DMS 273 treated with DMSO at 0.1 percent for 48 hours (cell line): ENCODE data around the gene CLIP2.
"Not testable (repeated sequence)": the region's sequence is repeated elsewhere in the genome, so short reads cannot be mapped to it uniquely, and the experiment has no call there.

Experiments
- DNase-seq: peaks from one replicate; lab custom pipeline; 2025; lab: John Stamatoyannopoulos, UW

CLIP2 gene

DNA sequence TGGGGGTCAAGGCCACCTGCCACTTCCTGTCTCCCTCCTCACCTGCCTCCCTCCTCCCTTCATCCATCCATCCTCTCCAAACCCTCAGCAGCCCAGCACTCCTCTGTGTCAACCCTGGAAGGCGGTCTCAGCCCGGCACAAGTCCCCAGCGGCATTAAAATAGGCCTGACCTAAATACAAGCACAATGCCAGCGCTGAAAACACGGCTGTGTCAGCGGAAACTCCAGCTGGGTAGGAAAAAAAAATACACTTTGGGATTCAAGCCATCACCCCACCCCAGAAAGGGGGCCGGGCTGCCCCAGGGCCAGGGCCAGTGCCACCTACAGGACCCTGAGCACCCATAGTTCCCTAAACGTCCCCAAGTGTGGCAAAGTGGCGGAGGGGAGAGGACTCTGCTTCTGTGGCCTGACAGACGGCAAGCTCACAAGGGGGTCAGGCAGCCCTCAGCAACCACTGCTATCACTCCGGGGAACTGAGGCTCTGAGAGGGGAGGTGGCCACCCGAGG lies 141.8 kb downstream of the CLIP2 start:
- DNase-seq: no peak

DNA sequence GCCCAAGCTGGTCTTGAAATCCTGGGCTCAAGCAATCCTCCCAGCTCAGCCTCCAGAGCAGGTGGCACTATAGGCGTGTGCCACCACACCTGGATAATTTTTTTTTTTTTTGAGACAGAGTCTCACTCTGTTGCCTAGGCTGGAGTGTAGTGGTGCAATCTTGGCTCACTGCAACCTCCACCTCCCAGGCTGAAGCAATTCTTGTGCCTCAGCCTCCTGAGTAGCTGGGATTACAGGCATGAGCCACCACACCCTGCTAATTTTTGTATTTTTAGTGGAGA lies 148.0 kb downstream of the CLIP2 start:
- not testable (repeated sequence) for DNase-seq

DNA sequence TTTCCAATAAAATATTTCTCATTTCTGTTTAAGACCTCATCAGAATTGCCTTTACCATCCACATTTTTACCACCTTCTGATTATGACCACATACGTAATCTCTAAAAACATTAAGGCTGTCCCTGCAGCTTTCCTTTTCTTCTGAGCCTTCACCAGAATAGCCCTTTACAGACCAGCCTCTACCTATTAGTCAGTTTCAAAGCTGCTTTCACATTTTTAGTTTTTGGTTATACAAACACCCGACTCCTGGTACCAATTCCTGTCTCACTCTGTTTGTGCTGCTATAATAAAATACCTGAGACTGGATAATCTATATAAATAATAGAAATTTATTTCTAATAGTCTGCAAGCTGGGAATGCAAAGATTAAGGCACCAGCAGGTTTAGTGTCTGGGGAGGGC lies 149.1 kb downstream of the CLIP2 start:
- no peak for DNase-seq

DNA sequence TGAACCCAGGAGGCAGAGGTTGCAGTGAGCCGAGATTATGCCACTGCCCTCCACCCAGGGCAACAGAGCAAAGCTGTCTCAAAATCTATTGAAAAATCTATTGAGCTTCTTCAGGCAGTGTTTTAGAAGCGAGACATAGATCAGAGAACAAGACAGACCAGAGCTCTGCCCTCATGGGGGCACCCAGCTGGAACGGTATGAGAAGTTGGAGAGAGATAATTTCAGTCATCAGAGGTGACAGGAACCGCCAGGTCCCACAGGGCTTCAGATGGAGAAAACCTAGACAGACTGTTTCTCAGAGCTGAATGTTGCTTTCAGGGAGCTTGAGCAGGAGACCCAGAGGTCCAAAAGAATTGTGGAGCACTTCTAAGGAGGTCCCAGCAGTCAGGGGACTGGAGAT lies 150.3 kb downstream of the CLIP2 start:
- DNase-seq: no peak

DNA sequence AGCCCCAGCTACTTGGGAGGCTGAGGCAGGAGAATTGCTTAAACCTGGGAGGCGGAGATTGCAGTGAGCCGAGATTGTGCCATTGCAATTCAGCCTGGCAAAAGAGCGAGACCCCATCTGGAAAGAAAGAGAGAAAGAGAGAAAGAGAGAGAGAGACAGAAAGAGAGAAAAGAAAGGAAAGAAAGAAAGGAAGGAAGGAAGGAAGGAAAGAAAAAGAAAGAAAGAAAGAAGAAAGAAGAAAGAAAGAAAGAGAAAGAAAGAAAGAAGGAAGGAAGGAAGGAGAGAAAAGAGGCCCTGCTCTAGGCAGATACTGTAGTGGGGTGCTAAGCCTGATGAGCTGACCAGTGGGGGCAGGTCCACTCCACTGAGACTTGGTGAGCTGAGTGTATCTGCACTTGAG lies 150.9 kb downstream of the CLIP2 start:
- DNase-seq: not testable (repeated sequence)

DNA sequence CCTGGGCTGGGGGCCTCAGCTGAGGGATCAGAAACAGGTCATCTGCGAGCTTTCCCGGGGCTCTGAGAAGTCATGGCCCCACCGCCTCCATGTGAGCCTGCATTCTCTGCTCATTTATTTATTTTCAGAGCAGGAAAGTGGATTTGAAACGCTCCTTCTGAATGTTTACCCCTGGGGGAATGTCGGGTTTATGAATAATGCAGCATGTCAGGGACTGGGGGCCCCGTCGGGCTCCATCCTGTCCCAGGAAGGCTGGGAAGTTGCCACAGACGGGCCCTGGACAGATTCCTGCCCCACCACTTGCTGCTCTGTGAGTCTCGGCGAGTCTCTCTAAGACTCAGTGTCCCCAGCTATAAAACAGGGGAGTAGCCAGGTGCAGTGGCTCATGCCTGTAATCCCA lies 152.6 kb downstream of the CLIP2 start:
- DNase-seq: no peak

DNA sequence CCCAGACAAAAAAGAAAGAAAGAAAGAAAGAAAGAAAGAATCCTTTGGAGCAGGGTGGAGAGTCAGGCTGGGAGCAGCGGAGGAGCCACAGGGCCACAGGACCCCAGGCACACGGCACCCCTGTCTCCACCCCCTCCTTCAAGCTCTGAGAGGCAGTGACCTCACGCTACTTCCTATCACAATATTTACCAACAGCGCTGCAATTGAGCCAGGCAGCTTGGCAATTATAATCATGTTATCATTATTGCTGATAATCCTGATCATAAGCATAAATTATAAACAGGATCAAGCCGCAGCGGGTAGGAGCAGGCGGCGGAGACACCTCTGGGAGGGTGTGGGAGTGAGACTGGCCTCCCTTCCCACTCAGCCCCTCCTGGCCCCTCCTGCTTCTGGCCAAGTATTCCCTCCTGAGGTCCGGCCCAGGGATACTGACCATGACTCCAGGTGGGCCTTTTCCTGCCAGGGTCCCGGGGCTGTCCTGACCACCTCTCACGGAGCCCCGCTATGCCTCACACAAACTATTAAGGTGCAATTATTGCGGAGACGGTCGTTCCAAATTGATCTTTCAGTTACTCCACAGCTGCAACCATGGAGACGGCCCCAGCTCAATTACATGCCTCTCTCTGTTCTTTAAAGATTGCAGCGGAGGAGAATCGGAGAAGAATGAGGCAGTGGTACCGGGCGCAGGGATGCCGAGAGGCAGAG lies 154.5 kb downstream of the CLIP2 start:
- DNase-seq: no peak

DNA sequence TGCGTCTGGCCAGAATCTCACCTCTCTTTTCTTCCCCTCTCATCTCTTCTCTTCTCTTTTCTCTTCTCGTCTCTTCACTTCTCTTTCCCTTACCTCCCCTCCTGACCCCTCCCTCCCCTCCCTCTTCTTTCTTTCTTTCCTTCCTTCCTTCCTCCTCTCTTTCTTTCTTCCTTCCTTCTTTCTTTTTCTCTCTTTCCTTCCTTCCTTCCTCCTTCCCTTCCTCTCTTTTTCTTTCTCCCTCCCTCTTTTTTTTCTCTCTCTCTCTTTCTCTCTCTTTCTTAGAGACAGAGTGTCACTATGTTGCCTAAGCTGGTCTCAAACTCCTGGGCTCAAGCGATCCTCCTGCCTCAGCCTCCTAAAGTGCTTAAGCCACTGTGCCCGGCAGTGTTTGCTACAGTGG lies 159.9 kb downstream of the CLIP2 start:
- DNase-seq: no peak

DNA sequence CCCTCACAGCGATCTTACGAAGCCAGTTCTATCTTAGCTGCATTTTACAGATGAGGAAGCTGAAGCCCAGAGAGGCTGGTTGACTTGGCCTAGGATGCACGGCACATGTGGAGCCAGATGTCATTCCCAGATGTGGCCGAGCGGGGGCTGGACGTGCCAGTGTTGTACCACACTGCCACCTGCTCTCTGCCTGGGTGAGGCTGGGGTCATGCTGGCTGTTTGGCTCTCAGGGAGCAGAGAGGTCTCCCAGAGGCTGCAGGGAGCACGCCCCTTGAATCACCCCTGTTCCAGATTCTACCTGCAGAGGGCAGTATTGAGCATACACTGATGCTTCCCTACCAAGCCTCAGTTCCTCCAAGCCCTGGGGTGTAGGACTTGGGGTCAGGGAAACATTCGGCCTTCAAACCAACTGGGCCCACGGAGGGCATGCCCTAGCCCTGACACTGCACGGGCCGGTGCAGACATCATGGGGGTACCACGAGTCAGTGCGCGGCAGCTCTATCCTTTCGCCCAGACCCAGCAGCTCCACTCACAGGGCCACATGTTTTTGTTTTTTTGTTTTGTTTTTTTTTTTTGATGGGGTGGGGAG lies 160.7 kb downstream of the CLIP2 start:
- DNase-seq: no peak

DNA sequence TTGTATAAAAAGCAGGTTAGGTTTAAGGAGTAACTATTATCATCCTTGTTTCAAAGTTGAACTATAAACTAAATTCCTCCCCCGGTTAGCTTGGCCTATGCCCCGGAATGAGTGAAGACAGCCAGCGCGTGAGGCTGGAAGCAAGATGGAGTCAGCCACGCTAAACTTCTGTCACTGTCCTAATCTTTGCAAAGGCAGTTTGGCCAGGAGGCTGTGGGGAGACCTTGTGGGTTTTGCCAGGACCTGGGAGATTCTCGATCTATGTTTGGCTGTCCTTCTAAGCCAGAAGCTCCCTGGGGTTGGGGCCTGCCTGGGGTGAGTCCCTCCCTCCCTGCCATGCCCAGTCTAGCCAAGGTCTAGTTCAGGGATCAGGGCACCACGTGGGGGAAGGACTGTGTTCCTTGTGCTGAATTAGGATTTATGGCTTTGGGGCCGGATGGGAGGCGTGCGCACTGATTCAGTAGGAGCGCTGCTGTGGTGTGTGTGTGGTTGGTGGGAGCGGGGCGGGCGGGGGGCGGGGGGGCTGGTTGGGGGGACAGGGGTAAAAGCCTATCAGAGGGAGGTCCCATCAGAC lies 163.6 kb downstream of the CLIP2 start:
- no peak for DNase-seq

DNA sequence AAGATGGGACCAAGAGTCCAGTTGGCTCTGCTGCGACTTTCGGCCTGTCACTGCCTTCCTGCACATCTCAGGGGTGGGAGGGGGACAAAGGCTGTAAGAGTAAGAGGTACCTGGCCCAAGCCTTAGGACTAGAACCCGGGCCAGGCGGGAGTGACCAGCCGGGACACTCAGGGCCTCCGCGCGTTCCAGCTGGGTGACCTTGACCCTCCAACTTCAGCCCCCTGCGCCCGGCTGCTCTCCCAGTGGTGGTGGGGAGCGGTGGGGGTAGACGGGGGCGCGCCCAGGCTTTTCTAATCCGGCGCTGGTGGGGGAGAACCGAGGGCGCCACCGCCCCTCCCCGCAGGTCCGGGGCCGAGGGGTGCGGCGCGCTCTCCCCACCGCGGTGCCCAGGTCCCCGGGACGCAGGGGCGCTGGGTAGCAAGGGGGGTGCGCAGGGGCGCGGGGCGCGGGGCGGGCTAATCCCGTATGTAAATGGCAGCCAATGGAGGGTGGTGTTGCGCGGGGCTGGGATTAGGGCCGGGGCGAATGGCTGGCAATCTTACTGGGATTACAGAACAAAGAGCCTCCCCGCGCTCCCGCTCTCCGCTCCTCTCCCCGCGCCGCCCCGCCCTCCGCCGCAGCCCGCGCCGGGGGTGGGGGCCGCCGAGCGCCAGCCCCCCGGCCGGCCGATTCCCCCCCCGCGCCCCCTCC lies 164.3 kb downstream of the CLIP2 start, which contains the start of gene GTF2IRD1:
Gene GTF2IRD1 (plus strand): TSS at position 585 of the 690 bp plus-strand sequence. CDS start 54,175 bp downstream, outside the sequence.
- DNase-seq: peak; percentile 61

DNA sequence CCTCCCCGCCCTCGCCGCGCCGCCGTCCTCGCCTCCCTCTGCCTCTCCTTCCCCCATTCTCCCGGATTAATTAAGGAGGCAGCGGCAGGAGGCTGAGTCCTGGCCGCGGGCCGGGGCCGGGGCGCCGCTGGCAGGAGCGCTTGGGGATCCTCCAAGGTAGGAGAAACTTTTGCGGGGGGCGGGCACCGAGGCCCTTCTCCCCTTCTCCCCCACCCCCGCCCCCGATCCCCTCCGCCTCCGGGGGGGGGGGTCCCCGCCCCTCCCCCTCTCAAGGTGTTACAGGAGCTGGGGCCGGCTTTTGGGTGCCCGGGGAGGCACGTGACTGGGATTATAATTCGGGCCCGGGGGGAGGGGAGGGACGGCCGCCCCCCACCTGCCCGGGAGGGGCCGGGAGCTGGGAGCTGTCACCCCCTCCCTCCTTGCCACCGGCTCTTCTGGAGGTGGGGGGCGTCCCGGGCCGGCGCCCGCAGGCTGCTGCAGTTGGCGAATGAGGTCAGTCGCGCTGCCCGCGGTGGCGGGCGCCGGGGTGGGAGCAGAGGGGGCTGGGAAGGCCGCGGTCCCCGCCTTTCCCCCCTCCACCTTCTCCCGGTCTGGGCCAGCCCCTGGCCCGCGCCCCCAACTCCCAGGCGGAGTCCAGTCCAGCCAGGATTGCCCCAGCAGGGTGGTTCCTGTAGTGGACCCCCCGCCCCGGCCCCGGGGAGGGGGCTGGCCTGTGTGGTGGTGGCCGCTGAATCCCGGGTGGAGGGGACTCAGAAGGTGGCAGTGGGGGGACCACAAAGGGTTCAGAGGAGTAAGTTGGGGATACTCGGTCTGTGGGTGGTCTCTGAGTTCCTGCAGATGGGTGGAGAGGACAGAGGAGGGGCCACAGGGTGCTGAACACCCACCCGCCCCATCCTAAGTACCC lies 165.1 kb downstream of the CLIP2 start:
- no peak for DNase-seq

DNA sequence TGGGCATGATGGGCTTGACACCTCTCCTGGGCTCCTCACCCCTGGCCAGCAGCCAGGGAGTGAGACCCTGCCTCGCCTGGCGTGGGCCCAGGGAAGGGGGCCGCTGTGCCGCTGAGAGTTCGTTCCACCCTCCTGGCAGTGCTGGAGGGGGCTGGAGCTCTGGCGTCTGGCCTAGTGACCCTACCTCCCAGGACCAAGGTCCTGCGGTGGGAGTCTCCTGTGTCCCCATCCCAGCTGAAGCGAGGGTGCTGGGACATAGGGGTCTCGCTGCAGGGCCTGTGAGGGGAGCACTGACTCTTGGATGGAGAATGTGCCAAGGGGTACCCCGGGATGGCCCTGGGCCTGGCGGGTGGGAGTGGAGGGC lies 165.7 kb downstream of the CLIP2 start:
- no peak for DNase-seq

DNA sequence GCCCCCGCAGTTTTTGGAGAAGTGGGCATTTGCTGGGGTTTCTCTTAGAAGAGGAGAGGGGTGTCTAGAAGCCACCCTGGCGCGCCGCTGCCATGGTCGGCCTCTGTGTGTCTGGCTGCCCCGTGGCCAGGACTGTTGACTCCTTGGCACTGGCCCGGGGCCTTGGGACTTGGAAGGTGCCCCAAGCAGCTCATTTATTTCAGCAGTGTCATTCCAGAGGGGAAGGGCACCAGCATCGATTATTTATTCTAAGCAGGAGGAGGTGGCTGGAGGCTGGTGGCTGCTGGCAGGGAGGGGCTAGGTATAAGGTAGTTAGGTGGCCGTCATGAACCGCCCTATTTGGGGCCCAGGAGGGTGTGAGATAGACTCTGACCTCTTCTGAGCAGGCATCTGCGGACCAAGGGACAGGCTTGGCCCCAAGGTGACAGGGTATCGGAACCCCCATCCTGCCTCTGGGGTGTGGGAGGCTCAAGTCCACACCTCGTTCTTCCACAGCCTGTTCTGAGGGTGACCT lies 166.1 kb downstream of the CLIP2 start:
- no peak for DNase-seq
